K562 (cell line): Measurements from ENCODE around the gene TXN. TPM values are rescaled to one million over a fixed set of nuclear protein-coding genes. Genes with fewer than 3 reads are reported as not detected.
A peak's percentile ranks its signal among the peaks of the same experiment; 100 is the strongest.

ENCODE experiments used
- ASH1L ChIP-seq: fragments of 450-650 bp; IDR thresholded peaks from 2 replicates; pipeline ENCODE4 v1.6.1; 2018; ENCODE audit warnings: borderline replicate concordance, mild to moderate bottlenecking, low read depth; ENCODE audit not compliant: partially characterized antibody
- COPS2 ChIP-seq: fragments of 450-650 bp; conservative IDR thresholded peaks from 2 replicates; pipeline ENCODE4 v1.6.1; 2016; ENCODE audit warnings: mild to moderate bottlenecking, moderate library complexity
- CXXC5 ChIP-seq: fragments of 250-450 bp; sonication (Bioruptor Pico); IDR thresholded peaks from 2 replicates; pipeline ENCODE4 v1.8.0; 2022; ENCODE audit warnings: inconsistent platforms, mild to moderate bottlenecking, moderate library complexity
- E2F4 ChIP-seq: sonication (generic); formaldehyde crosslinking; IDR thresholded peaks from 2 replicates; pipeline ENCODE4 v1.8.0; 2022; ENCODE audit warnings: mild to moderate bottlenecking, low read depth, missing genetic modification reagents
- FOXA3 ChIP-seq, 2 experiments: fragments of 450-650 bp in 1 of 2; sonication (generic) in 1 of 2; formaldehyde crosslinking; IDR thresholded peaks in 1 of 2; conservative IDR thresholded peaks in 1 of 2; 2 replicates each; pipeline versions ENCODE4 v1.4.0 to v1.8.0; 2020 to 2022; ENCODE audit warnings: mild to moderate bottlenecking in 2 of 2, missing genetic modification reagents in 1 of 2
- HIVEP1 ChIP-seq: fragments of 250-450 bp; sonication (Bioruptor Pico); IDR thresholded peaks from 2 replicates; pipeline ENCODE4 v1.4.0; 2020; ENCODE audit warnings: mild to moderate bottlenecking
- MAX ChIP-seq: sonication (generic); formaldehyde crosslinking; IDR thresholded peaks from 2 replicates; pipeline ENCODE4 v1.9.0; 2022; ENCODE audit warnings: mild to moderate bottlenecking, missing genetic modification reagents
- MCM5 ChIP-seq: fragments of 450-650 bp; IDR thresholded peaks from 2 replicates; pipeline ENCODE4 v1.6.1; 2016; ENCODE audit warnings: low read depth
- MEF2A ChIP-seq: IDR thresholded peaks from 2 replicates; pipeline ENCODE4 v1.6.1; 2011; ENCODE audit warnings: low read depth, mild to moderate bottlenecking, low read length, moderate library complexity; ENCODE audit not compliant: control insufficient read depth
- MXI1 ChIP-seq: IDR thresholded peaks from 2 replicates; pipeline ENCODE4 v1.6.1; 2011; ENCODE audit warnings: low read depth, mild to moderate bottlenecking, improper control_type of control experiment, low read length
- NFXL1 ChIP-seq: fragments of 450-650 bp; formaldehyde crosslinking; IDR thresholded peaks from 2 replicates; pipeline ENCODE4 v1.4.0; 2021; ENCODE audit warnings: mild to moderate bottlenecking
- SAFB ChIP-seq: fragments of 200-400 bp; formaldehyde crosslinking; IDR thresholded peaks from 2 replicates; pipeline ENCODE4 v1.6.1; 2017; ENCODE audit warnings: low read depth, low read length, borderline replicate concordance
- SMARCB1 ChIP-seq: IDR thresholded peaks from 2 replicates; pipeline ENCODE4 v1.6.1; 2011; ENCODE audit warnings: improper control_type of control experiment, low read depth; ENCODE audit not compliant: insufficient read length
- SRSF3 ChIP-seq: fragments of 200-400 bp; formaldehyde crosslinking; IDR thresholded peaks from 2 replicates; pipeline ENCODE4 v1.6.1; 2016; ENCODE audit warnings: mild to moderate bottlenecking, low read length, moderate library complexity; ENCODE audit not compliant: insufficient read depth
- TCF3 ChIP-seq: sonication (generic); formaldehyde crosslinking; IDR thresholded peaks from 2 replicates; pipeline ENCODE4 v1.4.0; 2020; ENCODE audit warnings: mild to moderate bottlenecking, missing genetic modification reagents
- ZNF143 ChIP-seq: sonication (generic); formaldehyde crosslinking; IDR thresholded peaks from 2 replicates; pipeline ENCODE4 v1.9.0; 2022; ENCODE audit warnings: mild to moderate bottlenecking, missing genetic modification reagents
- ZNF23 ChIP-seq: fragments of 250-450 bp; sonication (Bioruptor Pico); IDR thresholded peaks from 2 replicates; pipeline ENCODE4 v1.4.0; 2020; ENCODE audit warnings: mild to moderate bottlenecking
- ZNF354B ChIP-seq: fragments of 250-450 bp; sonication (Bioruptor Pico); IDR thresholded peaks from 2 replicates; pipeline ENCODE4 v1.4.0; 2020
- ZNF583 ChIP-seq: fragments of 250-450 bp; sonication (Bioruptor Pico); IDR thresholded peaks from 2 replicates; pipeline ENCODE4 v1.4.0; 2020
- ZNF609 ChIP-seq: sonication (generic); formaldehyde crosslinking; IDR thresholded peaks from 2 replicates; pipeline ENCODE4 v1.8.1; 2023; ENCODE audit warnings: missing genetic modification reagents, mild to moderate bottlenecking, borderline replicate concordance
- ZNF639 ChIP-seq, 2 experiments: fragments of 200-800 bp in 1 of 2; sonication (Bioruptor generic) in 1 of 2; sonication (generic) in 1 of 2; formaldehyde crosslinking in 1 of 2; IDR thresholded peaks in 1 of 2; conservative IDR thresholded peaks in 1 of 2; 2 replicates each; pipeline versions ENCODE4 v1.5.0 to v1.6.1; 2016 to 2020; ENCODE audit warnings: missing compliant biosample characterization in 1 of 2, missing genetic modification characterization in 1 of 2, missing genetic modification reagents in 1 of 2
- polyA plus RNA-seq, 8 experiments: library from polyadenylated mRNA; depleted of rRNA in 4 of 8; stranded (reverse) in 5 of 8; unstranded in 3 of 8; fragments of >200 nt; fragmentation: Nextera tagmentation in 2 of 8; fragmentation: Illumina TruSeq in 1 of 8; extraction: Ambion mirVana in 2 of 8; extraction: Trizol in 1 of 8; gene quantifications; 2 replicates each; pipeline versions ENCODE4 v1.2.1 to v1.2.3, GENCODE V29; 2011 to 2014; ENCODE audit warnings: inconsistent platforms in 1 of 8, missing spikeins in 1 of 8
- total RNA-seq, 7 experiments: library from RNA; depleted of rRNA in 6 of 7; stranded (reverse); fragments of >200 nt in 6 of 7; fragmentation: Illumina TruSeq in 2 of 7; extraction: Trizol in 2 of 7; gene quantifications; 2 replicates each; pipeline versions ENCODE4 v1.2.1 to v1.2.3, GENCODE V29; 2011 to 2021; ENCODE audit warnings: low replicate concordance in 1 of 7

TXN gene
- total and polyA plus RNA-seq, 9 of the 15 experiments (the other 6 are each of a cell fraction or from before 2014, with no cell fraction given) = 272 to 1,596 (median 514) TPM

- TF ChIP-seq E2F4 (CRISPR knock-in tag) (no peak), HIVEP1 (CRISPR knock-in tag) (no peak), MEF2A (no peak), COPS2 (no peak), ZNF583 (CRISPR knock-in tag) (no peak), ASH1L (peak; percentile 14), TCF3 (CRISPR knock-in tag) (no peak), NFXL1 (CRISPR knock-in tag) (no peak), CXXC5 (peak; percentile 86), ZNF143 (no peak), MXI1 (peak; percentile 81), SAFB (no peak; the same call in 1 of the 2 replicates), SMARCB1 (no peak), MCM5 (no peak), ZNF354B (CRISPR knock-in tag) (no peak), SRSF3 (no peak), ZNF609 (CRISPR knock-in tag) (no peak), MAX (CRISPR knock-in tag) (peak; percentile 95), FOXA3 (CRISPR knock-in tag; conservative IDR thresholded peaks at IDR 0.05 in 1 of 2, IDR thresholded peaks at IDR 0.05 in 1 of 2) (no peak), ZNF23 (CRISPR knock-in tag) (no peak), ZNF639 (CRISPR knock-in tag; conservative IDR thresholded peaks at IDR 0.05 in 1 of 2, IDR thresholded peaks at IDR 0.05 in 1 of 2) (peak in 1 of 2 experiments; percentile 78; a peak in 2 of 4 replicates)
Observed at GRCh38 chr9:110256380-110257096, at the start of gene TXN (continued).
